Limb (tissue), 2 donors: Measurements from ENCODE around the gene ROGDI.

ENCODE experiments used
- DNase-seq, 2 donors: peaks; one replicate each; pipeline ENCODE4 v3.0.0-alpha.2; 2016; ENCODE audit errors: extremely low spot score in 2 of 2

ROGDI gene

DNA sequence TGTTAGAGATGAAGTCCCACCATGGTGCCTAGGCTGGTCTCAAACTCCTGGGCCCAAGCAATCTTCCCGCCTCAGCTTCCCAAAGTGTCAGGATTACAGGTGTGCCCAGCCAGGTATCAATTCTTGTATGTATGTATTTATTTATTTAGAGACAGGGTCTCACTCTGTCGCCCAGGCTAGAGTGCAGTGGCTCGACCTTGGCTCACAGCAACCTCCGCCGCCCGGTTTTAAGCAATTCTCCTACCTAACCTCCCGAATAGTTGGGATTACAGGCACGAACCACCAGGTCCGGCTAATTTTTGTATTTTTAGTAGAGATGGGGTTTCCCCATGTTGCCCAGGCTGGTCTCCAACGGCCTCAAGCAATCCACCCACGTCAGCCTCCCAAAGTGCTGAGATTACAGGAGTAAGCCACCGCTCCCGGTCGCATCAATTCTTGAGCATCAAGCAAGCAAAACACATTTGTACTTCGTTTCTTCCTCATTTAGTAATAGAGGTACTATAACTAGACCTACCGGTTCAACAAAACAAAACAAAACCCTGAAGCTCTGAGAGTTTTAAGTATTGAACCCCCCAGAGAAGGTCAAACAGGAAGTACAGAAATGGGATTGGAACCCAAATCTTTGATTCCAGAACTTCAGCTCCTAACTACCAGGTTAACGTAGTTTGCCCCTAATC, 34.4 kb downstream of the ROGDI start:
- DNase-seq: no peak

- DNase-seq: peak; percentile 95 to 99
Measured at GRCh38 chr16:4766875-4767628, 35.4 kb downstream of the ROGDI start, which contains the start of gene ZNF500. Gene ZNF500, minus strand, starts transcription at chr16:4767162. Its CDS starts 1,184 bp downstream, at chr16:4765978.

DNA sequence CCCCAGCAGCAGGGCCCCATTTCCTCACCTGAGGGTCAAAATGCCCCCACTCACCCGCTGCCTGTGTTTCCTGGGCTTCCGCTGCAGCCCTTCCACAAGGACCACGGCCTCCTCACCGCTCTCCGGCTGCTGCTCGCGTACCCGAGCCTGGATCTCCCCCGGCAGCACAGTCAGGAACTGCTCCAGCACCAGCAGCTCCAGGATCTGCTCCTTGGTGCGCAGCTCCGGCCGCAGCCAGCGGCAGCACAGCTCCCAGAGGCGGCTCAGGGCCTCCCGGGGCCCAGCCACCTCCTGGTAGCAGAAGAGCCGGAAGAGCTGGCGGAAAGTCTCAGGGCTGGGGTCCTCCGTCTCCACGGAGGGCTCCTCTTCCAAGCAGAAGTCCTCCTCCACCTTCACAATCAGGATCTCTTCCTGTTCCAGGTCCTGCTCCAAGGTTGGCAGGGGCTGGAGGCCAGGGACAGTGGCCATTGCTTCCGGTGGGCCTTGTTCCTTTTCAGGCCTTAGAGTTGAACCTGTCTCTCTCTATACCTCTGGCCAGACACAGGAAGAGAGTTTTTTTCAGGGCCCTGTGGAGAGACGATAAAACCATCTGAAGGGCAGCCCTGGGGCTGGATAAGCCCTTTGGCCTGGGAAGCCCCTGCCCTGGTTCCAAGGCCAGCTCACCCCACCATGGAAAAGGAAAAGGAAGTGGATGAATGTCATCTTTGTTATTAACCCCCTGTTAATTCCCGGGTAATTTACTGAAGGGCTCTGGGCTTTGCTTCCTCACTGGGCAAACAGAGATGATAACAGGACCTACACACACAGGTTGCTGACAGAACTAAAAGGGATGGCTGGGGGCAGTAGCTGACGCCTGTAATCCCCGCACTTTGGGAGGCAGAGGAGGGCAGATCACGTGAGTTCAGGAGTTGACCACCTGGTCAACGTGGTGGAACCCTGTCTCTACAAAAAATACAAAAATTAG, 36.6 kb downstream of the ROGDI start:
- no peak for DNase-seq

DNA sequence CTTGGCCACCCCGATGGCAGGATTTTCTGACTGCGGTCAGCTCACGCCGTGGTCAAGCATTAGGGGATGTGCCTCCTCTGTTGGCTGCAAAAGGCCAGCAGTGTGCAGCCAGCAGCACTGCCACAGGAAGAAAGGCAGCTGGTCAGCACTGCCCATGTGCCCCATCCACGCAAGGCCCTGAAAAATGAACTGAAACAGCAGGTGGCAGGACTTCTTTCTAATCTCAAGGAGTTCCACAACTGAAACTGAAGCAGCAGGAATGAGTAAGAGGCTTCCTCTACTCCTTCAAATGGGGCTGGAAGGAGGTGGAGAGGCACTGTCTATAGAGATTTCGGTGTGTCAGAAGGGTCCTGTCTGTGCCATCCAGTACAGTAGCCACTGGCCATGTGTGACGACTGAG, 38.6 kb downstream of the ROGDI start:
- DNase-seq: no peak

DNA sequence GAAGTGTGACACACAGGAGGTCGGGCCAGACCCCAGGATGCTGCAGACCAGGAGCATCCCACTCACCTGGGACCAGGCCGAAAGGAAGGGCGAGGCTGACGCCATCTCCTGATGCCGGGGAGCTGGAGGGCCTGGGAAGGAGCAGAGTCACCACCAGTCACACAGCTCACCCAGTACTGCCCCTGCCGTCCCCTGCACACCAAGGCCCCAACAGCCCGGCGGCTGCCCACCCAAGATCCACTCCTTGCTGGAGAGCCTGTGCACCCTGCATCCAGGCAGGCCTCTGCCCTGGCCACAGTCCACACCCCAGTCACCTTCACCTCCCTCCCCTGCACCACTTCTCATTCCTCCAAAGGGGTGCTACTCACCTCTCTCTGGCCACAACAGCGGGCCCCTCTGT, 40.2 kb downstream of the ROGDI start:
- DNase-seq: no peak

DNA sequence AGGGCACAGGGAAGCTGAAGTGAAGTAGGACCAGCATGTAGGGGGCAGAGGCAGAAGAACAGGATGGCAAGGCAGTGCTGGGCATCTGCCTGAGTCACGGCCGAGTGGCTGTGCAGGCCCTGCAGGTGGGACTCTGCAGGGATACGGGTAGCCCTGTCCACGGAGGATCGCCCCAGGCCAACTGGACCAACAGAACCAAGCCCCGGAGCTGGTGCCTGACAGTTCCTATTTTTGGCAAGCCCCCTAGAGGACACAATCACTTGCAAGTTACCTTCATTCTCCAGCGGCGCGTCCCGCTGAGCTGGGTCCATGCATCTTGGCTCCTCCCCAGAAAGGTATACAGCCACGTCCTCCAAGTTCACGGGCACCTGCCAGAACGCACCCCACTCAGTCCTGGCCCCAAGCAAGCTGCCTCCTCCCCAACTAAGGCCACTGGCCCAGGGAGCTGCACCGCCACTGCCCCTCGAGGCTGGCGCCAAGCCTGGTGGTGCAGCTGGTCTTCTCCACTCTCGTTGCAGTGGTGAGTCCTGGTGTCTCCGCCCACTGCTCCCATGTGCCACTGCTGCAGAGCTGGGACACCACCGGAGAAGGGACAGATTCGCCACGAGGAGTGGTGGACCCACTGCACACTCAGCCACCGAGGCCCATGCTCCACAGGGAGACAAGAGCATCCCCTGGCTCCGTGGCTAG, 42.1 kb downstream of the ROGDI start:
- DNase-seq: no peak

DNA sequence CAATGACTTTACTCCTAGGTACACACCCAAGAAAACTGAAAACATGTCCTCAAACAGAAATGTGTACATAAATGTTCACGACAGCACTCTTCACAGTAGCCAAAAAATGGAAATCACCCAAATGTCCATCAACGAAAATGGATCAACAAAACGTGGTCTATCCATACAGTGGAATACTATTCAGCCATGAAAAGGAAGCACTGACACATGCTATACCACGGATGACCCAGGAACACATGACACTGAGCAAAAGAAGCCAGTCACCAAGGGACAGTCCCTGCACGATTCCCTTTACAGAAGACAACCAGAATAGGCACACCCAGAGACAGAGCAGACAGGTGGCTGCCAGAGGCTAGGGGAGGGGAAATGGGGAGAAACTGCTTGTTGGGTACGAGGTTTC, 46.7 kb downstream of the ROGDI start:
- no peak for DNase-seq

GRCh38 chr16:4754865-4755264, 47.6 kb downstream of the ROGDI start:
- DNase-seq: no peak

GRCh38 chr16:4753227-4753626, 49.2 kb downstream of the ROGDI start:
- no peak for DNase-seq

DNA sequence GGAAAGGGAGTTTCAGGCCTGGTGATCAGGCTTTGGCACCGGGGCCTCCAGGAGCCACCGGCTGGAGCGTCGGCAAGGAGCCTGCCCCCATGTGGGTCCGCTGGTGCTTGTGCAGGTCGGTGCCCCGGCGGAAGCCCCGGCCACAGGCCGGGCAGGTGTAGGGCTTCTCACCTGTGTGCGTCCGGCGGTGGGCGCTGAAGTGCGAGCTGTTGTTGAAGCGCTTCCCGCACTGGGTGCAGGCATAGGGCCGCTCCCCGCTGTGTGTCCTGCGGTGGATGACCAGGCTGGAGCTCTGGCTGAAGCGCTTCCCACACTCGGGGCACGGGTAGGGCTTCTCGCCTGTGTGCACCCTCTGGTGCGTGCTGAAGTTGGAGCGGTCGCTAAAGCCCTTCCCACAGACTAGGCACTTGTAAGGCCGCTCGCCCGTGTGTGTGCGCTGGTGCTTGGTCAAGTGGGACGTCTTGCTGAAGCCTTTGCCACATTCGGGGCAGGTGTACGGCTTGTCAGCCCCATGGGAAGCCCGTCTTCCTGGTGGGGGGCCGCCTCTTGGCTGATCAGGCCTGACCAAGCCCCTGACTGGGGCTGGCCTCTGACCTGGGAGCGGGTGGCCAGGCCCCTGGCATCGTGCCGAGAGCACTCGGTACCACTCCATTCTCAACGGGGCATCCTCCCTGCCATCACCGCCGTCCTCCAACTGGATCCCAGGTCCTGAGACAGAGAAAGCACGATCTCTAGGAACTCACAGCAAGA, 49.9 kb downstream of the ROGDI start:
- DNase-seq: no peak

DNA sequence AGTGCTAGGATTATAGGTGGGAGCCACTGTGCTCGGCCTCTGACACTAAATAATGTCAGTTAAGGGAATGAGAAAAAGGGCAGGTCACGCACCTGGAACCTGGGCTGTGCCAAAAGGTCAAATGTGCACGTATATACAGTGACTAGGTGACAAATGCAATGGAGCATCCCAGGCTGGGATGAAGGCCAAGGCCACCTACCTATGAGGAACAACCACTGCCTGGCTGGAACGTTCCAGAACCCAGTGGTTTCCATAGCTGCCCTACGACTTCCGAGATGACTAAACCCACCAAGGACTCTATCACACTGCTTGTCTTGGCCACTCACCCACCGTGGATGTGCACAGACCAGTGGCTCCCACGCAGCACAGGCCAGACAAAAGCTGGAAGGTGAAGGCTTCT, 51.5 kb downstream of the ROGDI start:
- DNase-seq: no peak

- DNase-seq: no peak
Measured at GRCh38 chr16:4749700-4750257, 52.7 kb downstream of the ROGDI start.

GRCh38 chr16:4748682-4749411, 53.6 kb downstream of the ROGDI start:
- no peak for DNase-seq

- DNase-seq: no peak
Measured at GRCh38 chr16:4747906-4748681, 54.3 kb downstream of the ROGDI start.

- no peak for DNase-seq
Measured at GRCh38 chr16:4746991-4747574, 55.4 kb downstream of the ROGDI start.
